GM19193 (cell line): Measurements from ENCODE around the gene UBE2D2.

ENCODE experiments used
- POLR2A ChIP-seq: IDR thresholded peaks from 4 replicates; pipeline ENCODE4 v1.6.1; 2011; ENCODE audit not compliant: insufficient read depth, insufficient read length; ENCODE audit errors: extremely low read depth

UBE2D2 gene

DNA sequence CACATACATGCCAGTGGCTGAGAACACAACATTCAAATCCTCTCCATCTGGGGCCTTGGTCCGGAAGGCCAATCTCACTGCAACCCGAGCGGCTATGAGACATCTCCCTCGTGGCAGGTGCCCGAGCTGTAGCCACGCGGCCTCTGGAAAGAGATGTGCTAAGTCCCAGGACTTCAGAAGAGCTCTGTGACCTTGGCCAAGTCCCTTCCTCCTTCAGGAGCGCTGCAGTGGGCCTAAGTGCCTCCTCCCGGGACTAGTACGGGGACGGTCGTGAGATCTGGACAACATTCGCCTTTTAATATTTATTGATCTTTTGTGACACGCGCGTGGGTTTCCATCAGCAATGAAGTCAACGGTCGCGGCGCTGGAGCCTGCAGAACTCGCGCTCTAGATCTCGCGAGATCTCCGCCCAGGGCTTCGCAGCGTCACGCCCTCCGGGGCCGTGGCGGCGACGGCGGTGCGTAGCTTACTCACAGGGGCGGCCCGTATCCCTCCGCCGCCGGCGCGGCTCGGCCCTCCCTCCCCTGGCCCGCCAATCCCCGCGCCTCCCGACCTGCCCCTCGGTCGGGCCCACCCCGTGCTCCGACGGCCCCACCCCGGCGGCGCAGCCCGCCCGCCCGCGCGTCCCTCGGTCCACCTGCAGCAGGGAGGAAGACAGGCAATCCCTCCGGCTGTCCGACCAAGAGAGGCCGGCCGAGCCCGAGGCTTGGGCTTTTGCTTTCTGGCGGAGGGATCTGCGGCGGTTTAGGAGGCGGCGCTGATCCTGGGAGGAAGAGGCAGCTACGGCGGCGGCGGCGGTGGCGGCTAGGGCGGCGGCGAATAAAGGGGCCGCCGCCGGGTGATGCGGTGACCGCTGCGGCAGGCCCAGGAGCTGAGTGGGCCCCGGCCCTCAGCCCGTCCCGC, at the start of gene UBE2D2:
UBE2D2 (plus strand) TSS at position 588 of the 903 bp plus-strand sequence. CDS start 453 bp downstream, outside the sequence.
- TF ChIP-seq POLR2A, result peak; percentile 69

DNA sequence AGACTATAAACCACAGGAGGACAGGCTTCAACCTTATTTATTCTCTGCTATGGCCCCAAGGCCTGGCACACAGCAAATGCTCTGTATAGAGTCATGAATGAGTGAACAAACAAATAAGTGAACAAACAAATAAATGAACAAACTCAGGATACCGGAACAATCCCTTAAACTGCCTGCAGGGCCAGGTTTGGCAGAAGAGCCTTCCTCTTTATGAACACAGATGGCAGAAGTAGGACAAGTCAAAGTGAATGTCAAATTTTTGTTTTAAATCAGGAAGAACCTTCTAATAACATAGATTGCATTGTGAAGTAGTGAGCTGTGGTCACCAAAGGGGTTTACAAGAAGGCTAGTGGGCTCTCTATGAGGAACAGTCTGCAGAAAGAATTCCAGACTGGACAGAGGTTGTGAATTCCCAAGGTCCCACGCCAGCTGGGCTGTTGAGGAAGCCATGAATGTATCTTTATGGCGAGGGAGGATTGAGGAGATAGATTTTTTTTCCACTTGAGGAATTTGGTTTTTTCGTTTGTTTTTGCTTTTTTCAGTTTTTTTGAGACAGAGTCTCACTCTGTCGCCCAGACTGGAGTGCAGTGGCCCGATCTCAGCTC, 48.3 kb upstream of the UBE2D2 start:
- TF ChIP-seq POLR2A, result no peak

DNA sequence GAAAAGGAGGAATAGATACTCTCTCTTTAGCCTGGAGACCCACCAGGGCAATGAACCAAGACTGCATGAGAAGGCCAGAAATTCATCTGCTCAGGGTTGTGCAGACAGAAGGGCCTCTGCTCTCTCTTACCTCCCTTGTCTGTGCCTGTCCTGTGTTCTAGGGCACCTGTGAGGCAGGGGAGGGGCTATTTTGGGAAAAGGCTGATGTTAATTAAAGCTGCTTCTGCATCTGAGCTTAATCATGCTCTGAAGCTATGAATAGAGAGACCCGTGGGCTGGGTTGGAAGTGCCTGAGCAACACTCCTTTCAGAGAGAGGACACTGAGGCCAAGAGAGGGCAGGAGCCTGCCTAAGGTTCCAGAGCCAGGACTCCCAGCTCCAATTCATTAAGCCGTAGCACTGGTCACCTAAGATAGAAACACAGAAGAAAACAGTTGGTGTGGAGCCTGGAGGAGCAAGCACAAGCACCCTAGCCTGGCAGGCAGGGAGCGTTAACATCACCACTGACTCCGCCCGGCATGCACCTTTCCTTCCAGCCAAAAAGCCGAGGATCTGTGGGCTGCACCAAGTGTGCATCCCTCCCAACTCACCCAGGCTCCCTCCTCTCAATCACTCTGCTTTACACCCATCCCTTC, 47.2 kb upstream of the UBE2D2 start:
- no peak for TF ChIP-seq POLR2A

DNA sequence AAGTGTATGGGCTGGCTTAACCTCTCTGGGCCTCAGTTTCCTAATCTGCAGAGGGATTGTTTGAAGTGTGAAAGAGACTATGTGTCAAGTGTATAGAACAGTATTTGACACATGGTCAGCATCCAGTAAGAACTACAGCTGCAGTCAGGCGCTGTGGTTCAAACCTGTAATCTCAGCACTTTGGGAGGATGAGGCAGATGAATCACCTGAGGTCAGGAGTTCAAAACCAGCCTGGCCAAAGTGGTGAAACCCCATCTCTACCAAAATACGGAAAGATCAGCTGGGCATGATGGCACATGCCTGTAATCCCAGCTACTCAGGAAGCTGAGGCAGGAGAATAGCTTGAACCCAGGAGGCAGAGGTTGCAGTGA, 46.7 kb upstream of the UBE2D2 start:
- TF ChIP-seq POLR2A, result no peak

DNA sequence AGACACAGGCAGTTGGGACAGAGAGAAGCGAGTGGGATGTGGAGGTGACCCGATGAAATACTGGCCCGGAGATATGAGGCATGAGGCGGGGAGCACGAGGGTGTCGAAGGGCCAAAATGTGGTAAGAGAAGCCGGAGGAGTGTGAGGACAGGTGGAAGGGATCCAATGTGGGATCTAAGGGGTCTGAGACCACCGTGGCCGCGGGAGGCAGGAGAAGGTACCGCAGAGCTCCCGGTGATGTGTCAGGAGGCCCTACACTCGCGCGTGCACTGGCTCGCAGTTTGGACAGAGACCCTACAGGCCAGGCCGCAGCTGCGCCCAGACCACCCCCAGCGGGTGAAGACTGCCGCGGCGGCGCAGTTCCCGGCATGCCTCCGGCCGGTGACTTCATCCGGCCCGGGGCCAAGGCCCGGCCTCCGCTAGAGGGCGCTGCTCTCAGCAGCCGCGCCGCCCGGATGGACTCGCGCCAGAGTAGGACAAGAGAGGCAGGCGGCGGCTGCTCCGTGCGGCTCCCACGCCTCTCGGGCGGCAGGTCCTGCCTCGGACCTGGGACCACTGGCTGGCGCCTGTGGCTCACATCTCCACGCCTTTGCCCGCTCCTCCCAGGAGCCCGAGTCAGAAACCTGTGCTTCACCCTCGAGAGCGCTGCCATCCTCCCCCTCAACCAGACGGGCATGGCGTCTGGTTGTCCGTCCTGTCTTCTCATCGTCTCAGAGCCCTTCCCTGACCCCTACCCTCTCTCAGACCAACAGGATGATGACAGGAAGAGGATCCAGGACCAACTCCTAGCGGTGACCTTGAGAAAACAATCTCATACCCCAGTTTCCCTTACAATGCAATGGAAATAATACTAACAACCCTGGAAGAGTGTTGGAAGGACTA, 43.2 kb upstream of the UBE2D2 start:
- peak; percentile 82 for TF ChIP-seq POLR2A

DNA sequence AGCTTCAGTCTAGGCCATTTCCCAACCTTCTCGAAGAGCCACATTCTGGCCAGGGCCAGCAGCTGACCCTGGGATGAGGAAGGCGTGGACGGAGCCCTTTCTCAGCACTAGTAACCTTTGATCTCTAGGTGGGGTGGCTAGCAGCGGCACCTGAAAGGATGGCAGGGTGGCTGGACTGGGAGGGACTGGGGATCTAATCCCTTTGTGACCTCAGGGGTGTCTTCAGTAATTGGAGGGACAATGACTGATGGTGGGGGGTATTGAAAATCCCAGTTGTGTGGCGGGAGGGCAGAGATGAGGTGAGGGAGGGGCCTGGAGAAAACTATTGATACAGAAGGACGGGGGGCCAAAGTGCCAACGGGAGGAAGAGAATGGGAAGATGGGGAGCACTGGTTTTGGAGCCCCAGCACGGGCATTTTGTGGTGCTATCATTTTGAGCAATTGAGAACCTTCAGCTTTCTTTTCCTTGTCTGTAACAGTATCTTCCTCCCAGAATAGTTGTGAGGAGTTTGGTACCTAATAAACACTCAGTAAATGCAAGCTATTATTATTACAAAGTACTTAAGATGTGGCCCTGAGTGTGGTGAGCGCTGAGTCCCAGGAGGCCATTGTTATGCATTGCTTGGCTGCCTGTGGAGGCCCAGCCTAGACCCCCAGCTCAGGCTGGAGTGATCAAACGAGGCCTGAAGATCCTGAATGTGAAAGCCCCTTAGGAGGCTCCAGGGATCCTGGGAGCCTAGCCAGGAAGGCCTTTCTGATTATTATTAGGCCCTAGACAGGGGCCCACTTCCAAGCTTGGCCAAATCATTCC, 37.3 kb upstream of the UBE2D2 start:
- TF ChIP-seq POLR2A, result no peak

DNA sequence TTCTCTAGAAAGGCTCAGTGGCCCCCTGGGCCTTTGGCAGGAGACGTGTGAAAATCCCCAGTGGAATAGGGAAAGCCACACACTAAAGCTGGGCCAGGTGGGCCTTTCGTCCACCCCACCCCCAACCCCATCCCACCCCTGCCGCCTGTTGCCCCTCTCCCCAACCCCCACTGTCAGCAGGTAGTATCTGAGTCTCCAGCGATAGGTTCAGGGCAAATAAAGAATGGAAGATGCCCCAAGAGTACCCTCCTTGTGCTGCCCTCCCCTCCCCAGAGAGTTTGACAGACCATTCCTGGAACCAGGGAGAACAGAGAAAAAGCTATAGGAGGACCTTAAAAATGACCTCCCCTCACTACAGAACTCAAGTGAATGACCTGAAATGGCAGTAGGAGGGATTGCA, 36.7 kb upstream of the UBE2D2 start:
- no peak for TF ChIP-seq POLR2A

DNA sequence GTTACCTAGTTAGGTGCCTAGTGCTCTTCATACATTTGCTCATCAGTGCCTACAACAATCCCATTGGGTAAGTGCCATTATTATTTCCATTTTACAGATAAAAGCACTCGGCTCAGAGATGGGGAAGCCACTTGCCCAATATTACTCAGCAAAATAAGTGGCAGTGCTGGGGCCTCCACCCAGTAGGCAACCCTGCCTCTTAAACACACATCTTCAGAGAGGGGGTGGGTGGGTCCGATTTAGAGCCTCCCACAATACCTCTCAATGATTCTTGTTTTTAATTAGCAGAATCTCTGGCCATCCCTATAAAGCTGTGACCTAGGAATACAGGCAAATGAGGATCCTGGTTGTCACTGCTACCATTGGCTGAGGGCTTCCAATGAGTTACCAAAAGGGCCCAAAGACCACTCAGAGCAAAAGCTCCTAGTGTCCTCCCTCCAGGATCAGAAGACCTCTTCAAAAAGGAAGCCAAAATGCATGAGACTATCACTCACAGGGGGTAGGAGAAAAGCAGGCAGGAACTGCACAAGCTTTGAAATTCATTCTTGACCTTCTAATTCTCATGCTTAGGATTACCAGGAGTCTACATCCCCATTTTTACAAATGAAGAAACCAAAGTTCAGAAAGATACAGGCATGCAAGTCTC, 36.1 kb upstream of the UBE2D2 start:
- no peak for TF ChIP-seq POLR2A

DNA sequence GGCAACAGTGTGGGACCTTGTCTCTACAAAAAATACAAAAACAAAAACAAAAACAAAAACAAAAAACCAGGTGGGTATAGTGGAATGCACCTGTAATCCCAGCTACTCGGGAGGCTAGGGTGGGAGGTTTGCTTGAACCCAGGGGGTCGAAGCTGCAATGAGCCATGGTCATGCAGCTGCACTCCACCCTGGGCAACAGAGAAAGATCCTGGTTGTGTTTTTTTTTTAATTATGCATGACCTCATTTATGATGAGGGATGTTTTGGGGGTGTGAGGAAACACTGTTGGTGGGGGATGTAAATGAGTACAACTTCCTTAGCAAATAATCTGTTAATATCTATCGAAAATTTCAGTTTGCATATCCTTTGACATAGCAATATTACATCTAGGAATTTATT, 29.4 kb upstream of the UBE2D2 start:
- no peak for TF ChIP-seq POLR2A

DNA sequence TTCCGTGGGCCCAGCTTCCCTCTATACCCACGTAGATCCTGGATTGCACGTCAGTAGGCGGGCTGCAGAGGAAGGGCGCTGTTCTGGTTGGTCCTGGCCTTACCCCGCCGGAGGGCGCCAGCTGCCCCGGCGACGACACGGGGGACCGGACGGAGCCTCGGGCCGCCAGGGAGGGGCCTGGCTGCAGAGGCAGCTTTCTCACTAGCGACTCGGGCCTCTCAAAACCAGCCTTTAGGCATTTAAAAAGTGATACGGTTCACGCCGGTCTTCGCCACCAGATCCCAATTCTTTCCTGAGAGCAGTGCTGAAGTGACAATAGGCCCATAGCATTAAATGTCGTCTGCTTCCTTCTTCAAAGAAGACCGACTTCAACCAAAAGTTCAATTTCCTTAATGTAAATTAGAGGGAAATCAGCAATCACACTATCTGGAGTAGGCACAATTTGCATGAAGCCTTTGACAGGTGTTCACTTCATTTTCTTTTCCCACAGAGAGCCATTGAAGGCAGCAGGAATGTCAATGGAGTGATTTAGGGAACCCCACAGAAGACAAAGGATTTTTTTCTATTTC, 17.6 kb upstream of the UBE2D2 start:
- peak; percentile 42 for TF ChIP-seq POLR2A

DNA sequence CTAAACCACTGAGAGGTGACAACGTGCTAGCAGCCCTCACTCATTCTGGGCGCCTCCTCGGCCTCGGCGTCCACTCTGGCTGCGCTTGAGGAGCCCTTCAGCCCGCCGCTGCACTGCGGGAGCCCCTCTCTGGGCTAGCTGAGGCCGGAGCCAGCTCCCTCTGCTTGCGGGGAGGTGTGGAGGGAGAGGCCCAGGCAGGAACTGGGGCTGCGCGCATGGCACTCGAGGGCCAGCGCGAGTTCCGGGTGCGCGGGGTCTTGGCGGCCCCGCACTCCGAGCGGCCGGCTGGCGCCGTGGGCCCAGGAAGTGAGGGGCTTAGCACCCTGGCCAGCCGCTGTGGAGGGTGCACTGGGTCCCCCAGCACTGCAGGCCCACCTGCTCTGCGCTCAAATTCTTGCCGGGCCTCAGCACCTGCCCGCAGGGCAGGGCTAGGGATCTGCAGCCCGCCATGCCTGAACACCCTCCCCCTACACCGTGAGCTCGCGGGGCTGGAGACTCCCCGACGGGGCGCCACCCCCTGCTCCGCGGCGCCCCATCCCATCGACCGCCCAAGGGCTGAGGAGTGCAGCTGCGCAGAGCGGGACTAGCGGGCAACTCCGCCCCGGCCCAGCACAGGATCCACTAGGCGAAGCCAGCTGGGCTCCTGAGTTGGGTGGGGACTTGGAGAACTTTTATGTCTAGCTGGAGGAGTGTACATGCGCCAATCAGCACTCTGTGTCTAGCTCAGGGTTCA, 11.8 kb upstream of the UBE2D2 start:
- no peak for TF ChIP-seq POLR2A

DNA sequence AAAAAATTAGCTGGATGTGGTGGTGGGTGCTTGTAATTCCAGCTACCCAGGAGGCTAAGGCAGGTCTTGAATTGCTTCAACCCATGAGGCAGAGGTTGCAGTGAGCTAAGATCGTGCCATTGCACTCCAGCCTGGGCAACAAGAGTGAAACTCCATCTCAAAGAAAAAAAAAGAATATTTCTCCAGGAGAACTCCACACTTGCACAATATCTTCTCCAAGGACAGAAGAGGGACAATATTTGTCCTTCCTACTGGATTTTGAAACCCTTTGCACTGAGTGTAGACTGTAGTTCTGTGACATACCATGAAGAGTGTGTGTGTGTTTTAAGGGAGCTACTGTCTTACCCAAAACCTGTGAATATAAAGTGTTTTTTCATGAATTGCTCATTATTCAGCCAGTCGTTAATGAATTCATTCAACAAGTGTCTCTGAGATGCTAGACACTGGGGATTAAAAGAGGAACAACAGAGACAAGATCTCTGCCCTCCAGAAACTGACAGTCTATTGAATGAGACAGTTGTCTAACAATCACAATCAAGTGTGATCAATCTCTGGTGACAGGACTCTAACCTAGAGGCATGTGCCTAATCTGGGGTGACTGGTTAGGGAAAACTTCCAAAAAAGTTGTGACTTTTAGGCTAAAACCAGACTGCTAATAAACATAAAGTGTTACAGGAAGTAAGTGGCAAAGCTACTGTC, 9.8 kb upstream of the UBE2D2 start:
- no peak for TF ChIP-seq POLR2A
